Stimulated activated CD8-positive, alpha-beta memory T cell treated with anti-CD3 and anti-CD28 coated beads, Interleukin-7, amount 100 ng/mL, for 1 hour (primary cell): ENCODE data around the gene PARD3B.

Source experiments
- DNase-seq, 2 donors: peaks; one replicate each; pipeline ENCODE4 v3.0.0-alpha.2; 2020; ENCODE audit warnings: low read depth in 2 of 2

The PARD3B gene, protein sequence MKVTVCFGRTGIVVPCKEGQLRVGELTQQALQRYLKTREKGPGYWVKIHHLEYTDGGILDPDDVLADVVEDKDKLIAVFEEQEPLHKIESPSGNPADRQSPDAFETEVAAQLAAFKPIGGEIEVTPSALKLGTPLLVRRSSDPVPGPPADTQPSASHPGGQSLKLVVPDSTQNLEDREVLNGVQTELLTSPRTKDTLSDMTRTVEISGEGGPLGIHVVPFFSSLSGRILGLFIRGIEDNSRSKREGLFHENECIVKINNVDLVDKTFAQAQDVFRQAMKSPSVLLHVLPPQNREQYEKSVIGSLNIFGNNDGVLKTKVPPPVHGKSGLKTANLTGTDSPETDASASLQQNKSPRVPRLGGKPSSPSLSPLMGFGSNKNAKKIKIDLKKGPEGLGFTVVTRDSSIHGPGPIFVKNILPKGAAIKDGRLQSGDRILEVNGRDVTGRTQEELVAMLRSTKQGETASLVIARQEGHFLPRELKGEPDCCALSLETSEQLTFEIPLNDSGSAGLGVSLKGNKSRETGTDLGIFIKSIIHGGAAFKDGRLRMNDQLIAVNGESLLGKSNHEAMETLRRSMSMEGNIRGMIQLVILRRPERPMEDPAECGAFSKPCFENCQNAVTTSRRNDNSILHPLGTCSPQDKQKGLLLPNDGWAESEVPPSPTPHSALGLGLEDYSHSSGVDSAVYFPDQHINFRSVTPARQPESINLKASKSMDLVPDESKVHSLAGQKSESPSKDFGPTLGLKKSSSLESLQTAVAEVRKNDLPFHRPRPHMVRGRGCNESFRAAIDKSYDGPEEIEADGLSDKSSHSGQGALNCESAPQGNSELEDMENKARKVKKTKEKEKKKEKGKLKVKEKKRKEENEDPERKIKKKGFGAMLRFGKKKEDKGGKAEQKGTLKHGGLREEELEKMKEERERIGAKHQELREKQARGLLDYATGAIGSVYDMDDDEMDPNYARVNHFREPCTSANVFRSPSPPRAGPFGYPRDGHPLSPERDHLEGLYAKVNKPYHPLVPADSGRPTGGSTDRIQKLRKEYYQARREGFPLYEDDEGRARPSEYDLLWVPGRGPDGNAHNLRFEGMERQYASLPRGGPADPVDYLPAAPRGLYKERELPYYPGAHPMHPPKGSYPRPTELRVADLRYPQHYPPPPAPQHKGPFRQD (N-terminal part only)

DNA sequence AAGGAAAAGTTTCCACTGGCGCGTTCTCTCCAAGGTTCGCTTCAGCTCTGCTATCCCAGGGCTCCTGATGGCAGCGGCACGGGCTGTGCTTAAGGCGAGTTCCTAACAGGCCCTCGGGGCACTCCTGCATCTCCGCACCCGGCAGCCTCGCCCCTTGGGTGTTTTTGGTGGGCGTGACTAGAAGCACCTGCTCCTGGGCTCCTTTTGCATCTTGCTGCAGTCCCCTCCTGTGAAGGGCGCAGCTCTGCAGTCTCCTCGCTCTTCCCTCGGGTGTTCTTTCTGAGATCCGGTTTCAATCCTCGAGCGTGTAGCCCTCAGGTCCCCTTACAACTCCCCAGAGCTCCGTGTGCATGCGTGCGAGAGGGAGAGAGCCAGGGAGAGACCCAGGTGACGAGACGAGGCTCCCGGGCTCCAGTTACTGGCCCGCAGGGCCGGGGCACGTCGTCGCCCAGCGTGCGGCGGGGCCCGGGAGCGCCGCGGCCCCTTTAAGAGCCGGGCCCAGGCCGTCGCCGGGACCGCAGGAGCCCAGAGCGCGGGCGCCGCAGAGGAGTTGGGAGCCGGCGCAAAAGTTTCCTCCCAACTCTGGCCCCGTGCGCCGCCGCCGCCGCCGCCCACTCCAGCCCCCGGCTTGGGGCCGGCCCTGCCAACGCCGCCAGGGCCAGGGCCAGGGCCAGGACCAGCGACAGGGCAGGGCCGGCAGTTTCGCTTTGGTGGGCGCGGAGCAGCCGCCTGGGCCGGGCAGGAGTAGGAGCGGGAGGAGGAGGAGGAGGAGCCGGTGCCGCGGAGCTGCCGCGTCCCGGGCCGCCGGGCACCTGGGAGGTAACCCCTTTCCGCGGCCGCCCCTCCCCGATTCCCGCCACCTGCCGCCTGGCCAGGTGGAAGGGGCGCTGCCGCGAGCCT is at the start of gene PARD3B:
TSS of gene PARD3B (plus strand) at position 515 of the 900 bp plus-strand sequence. CDS start 525 bp downstream, outside the sequence.
- no peak for DNase-seq

- no peak for DNase-seq
Observed at GRCh38 chr2:204496779-204497178, 48.5 kb upstream of the PARD3B start.

DNA sequence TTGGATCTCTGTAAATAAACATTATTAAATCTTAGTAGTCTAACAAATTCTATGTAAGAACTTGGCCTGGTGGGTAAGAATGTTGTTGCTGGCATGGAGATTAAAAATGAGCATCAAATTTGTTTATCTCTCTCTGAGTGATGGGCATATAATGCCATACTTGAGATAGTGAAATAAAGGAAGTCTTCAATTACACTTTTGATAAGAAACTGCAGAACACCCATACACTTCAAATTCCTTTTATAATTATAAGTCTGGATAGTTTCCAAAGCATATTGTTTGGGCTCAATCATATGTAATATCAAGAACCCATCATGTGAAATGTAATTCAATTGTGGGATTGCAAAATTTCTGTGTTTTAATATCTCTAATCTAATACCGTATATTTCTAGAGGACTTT is 47.4 kb upstream of the PARD3B start:
- no peak for DNase-seq

DNA sequence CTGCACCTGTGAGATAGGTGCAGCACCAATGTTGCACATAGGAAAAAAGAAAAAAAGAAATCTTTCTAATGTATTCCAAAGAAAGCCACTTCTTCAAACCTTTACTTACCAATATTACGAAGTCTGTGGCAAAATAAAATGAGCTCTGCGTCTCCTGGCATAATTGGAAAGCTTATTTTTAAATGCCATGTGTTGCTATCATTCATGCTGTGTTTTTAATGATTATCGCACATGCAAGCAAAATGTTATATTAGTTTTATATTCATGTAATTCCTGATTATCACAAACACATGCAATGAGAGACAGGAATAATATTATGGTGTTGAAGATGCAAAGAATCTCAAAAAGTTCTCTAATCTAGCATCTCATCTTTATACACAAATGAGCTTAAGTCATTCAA is 47.0 kb upstream of the PARD3B start:
- no peak for DNase-seq

- DNase-seq = no peak
Observed at GRCh38 chr2:204503869-204504268, 41.4 kb upstream of the PARD3B start.

DNA sequence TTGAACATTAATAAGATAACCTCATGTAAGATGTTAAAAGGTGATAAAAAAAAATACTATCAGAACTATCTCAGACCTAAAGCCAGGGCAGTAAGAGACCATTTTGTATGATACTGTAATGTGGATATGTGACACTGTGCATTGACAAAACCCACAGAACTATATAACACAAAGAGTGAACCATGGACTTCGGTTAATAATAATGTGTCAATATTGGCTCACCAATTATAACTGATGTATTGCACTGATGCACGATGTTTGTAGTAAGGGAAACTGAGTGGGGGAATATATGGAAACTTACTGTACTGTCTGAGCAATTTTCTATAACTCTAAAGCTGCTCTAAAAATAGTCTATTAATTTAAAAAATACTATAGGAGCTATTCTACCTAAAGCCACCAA is 40.7 kb upstream of the PARD3B start:
- no peak for DNase-seq

DNA sequence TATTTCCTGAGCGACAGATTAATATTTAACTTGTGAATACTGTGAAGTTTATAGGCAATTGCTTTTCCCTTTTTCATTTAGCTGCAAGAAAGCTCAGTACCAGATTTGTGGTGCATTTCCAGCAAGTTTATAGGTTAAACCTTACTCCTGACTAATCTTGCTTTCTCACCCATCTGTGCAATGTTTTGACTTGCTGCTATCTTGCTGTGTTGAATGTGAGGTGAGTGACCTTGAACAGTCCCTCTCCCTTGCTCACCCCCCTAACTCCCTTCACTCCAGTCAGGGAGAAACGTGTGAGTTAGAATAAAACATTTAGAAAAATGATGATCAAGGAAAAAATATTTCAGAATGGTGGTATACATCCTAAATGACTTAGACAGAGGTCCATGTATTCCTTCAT is 39.8 kb upstream of the PARD3B start:
- no peak for DNase-seq

DNA sequence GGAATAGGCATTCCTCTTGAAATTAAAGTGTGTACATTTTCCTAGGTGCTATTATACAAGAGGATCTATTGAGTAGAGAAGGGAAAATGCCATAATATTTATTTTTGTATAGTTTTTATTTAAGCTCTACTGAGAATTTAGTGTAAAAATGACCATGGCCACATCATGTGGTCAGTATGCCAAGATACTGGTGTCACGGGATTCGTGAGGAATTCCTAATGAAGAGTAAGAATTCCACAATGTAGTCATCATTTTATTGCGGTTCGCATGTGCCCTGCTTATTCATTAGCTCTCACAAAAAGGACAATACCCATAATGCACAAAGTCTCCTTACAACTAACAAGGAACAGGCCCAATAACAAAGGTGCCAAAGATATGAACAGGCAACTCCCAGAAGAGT is 39.3 kb upstream of the PARD3B start:
- DNase-seq = no peak

DNA sequence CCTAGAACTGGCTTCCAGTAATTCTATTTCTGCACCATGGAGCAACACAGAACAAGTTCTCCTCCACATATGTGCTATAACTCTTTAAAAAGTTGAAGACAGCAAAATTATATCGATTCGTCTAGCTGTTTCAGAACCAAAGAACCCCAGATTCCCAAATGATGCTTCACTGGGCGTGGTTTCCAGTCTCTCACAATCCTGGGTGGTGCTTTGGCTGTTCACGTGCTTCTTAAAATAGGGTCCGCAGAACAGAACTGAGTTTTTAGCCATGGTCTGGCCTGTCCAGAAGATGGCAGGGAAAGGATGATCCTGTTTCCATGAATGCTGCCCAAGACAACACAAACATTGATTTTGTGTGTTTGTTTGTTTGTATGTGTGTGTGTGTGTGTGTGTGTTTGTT is 37.6 kb upstream of the PARD3B start:
- DNase-seq = no peak

DNA sequence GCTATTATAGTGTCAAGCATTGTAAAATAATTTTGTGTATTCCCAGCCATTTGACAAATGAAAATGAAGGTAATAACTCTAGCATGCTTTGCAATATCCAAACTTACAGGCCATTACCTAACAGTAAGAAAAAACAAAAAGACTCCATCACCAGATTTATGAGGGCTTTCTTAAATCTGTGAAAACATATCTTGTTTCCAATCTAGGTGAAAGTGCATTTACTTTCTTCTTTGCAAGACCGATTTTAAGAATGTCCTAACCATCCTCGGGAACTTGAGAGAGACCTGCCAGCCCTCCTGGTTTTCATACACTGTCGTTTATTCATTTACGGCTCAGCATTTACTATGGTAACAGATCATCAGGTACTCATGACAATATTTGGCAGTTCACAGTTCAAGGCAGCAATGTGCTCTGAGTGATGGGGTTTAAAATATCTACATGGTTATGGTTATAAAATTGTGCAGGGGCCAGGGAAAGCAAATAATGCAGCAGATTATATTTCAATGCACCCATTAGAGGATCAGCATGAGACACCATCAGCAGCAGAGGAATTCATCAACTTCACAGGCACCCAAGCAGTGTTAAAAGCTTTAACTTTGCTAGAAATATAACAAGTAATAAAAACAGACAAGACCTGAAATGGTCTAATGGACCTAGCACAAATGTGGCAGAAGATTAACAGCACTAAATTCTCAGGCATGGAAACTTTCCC is 34.4 kb upstream of the PARD3B start:
- DNase-seq = no peak

DNA sequence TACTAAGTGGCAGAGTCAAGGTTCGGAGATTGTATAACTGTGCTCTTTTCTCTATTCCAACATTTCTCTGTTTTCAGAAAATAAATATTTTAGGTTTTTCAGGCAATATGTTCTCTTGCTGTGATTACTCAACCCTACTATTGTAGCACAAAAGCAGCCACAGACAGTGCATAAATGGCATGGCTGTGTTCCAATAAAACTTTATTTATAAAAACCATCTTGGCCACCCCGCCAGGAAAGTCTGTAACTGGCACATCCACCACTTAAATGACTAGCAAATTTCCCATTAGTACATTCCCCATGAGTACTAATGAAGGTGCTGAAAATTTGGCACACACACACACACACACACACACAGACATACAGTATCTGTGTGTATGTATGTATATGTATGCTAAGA is 30.8 kb upstream of the PARD3B start:
- DNase-seq = no peak

- no peak for DNase-seq
Observed at GRCh38 chr2:204515416-204515815, 29.9 kb upstream of the PARD3B start.

GRCh38 chr2:204517154-204517553 is 28.1 kb upstream of the PARD3B start:
- no peak for DNase-seq

DNA sequence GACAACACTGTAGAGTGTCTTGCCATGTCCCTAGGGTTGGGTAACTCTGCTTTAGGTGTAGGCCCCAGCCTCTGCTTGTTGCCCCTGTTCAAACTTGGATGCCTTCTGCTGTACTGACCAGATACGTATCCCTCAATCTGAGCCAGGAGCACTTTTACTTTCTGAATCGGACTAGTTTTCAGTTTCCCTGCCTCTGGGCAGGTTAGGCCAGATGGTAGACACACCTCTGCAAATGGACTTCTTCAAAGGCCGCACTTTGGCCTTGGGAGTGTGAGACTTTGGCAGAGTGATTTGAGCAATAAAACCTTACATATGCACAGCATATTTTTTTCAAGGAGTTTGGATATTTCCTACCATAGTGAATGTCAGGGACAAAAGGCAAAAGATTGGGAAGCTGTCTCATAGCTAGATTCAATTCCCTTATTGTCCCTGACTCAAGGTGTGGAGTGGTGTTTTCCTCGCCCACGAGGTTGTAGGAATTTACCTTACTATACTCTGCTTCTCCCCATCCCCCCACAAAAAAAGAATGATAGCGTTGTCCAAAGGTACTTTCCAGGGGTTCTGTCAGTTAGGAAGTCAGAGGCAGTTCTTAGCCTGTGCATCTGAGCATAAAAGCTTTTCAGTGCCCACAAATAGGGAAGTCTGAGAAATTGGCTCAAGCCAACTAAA is 15.3 kb upstream of the PARD3B start:
- no peak for DNase-seq

DNA sequence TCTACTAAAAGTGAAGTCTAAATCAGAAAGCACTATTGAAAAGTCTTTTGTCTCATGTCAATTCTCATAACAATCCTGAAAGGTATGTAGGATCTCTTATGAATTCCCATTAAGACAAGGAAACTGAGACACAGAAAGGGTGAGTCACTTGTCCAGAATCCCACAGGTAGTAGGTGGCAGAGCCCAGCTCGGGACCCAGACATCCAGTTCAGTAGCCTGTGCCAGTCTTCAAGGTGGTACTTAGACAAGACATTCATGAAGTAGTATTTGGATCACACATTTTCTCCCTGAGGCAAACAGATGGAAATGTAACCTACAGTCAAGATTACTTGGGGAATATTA is 14.8 kb upstream of the PARD3B start:
- DNase-seq = no peak

- no peak for DNase-seq
Observed at GRCh38 chr2:204533629-204534370, 11.5 kb upstream of the PARD3B start.

- DNase-seq = no peak
Observed at GRCh38 chr2:204535356-204535755, 9.9 kb upstream of the PARD3B start.

GRCh38 chr2:204535764-204536163 is 9.5 kb upstream of the PARD3B start:
- no peak for DNase-seq

- no peak for DNase-seq
Observed at GRCh38 chr2:204538182-204539018, 6.9 kb upstream of the PARD3B start.
